ENCODE measurements around the gene ZFP30.
A peak's percentile ranks its signal among the peaks of the same experiment; 100 is the strongest.

ZFP30 gene

DNA sequence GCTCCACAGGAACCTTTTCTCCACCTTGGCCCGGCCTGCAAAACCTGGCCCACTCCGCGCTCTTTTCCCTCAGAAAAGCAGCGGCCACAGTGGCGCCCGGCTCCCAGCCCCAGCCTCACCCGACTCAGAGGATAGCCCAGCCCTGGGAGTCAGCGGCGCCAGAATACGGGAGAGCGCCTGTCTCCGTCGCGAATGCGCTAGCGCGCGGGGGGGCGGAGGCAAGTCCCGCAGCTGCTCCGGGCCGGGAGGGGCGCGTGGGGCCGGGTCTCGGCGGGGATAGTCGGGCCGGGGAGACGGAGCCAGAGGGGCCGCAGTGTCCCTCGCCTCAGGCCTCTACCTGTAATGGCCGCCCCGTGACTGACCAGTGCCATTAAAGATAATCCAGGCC is at the start of gene ZFP30:
Gene ZFP30 (minus strand): TSS at position 165 of the 388 bp plus-strand sequence. CDS start 7,643 bp downstream, outside the sequence.
- peak within 1 kb of the TSS; percentile 93 for H3K27ac ChIP-seq
- TF ChIP-seq, protein P1, sequence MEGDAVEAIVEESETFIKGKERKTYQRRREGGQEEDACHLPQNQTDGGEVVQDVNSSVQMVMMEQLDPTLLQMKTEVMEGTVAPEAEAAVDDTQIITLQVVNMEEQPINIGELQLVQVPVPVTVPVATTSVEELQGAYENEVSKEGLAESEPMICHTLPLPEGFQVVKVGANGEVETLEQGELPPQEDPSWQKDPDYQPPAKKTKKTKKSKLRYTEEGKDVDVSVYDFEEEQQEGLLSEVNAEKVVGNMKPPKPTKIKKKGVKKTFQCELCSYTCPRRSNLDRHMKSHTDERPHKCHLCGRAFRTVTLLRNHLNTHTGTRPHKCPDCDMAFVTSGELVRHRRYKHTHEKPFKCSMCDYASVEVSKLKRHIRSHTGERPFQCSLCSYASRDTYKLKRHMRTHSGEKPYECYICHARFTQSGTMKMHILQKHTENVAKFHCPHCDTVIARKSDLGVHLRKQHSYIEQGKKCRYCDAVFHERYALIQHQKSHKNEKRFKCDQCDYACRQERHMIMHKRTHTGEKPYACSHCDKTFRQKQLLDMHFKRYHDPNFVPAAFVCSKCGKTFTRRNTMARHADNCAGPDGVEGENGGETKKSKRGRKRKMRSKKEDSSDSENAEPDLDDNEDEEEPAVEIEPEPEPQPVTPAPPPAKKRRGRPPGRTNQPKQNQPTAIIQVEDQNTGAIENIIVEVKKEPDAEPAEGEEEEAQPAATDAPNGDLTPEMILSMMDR (IDR thresholded peaks at IDR 0.05): no peak
- TF ChIP-seq ZFX (IDR thresholded peaks at IDR 0.05; ENCODE audit: borderline replicate concordance): no peak

- H3K27ac ChIP-seq: no peak overlapping the region
- TF ChIP-seq, protein P1 (IDR thresholded peaks at IDR 0.05): no peak
These were observed 43.8 kb upstream of the ZFP30 start for GRCh38 chr19:37699057-37699456.

DNA sequence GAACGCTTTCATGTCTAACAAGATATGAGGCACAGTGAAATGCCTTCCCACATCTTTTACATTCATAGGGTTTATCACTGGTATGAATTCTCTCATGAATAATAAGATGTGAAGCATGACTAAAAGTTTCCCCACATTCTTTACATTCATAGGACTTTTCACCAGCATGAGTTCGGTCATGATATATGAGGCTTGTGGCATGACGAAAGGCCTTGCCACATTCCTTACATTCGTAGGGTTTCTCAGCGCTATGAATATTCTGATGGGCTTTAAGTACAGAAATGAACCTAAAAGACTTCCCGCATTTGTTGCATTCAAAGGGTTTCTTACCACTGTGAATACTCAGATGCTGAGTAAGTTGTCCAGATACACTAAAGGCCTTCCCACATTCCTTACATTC is 43.0 kb upstream of the ZFP30 start:
- no peak for TF ChIP-seq ZFX (IDR thresholded peaks at IDR 0.05; ENCODE audit: borderline replicate concordance)
- TF ChIP-seq, protein P1 (IDR thresholded peaks at IDR 0.05): no peak
- no peak overlapping the region for H3K27ac ChIP-seq

DNA sequence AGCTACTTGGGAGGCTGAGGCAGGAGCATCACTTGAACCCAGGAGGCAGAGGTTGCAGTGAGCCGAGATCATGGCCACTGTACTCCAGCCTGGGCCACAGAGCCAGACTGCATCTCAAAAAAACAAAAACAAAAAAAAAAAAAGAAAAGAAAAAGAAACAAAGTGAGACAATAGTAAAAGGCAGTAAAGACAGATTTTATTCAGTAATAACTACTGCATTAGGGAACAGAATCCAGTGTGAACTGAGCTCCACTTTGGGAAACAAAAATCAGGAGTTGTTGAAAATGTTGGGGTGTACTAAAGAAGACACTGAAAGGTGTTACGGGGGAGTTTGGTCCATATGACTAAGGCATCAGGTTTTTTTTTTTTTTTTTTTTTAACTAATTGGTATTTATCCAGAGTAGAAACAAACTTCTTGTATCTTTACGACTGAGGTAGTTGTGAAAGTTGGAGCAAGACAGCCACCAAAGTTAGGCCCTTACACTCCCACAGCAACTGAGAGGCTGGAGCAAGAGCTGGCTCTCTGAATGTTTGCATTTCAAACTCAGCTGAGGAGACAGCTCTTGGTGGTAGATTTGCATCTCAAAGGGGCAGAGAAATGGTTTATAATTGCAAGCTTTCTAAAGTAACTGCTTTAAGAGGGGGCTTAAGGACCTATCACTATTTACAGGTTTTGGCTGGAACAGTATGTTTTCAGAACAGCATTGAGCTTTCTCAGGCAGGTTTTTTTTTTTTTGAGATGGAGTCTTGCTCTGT is 40.1 kb upstream of the ZFP30 start:
- H3K27ac ChIP-seq: no peak overlapping the region
- TF ChIP-seq ZFX (IDR thresholded peaks at IDR 0.05; ENCODE audit: borderline replicate concordance): no peak
- TF ChIP-seq, protein P1 (IDR thresholded peaks at IDR 0.05): no peak

- no peak for TF ChIP-seq ZFX (IDR thresholded peaks at IDR 0.05; ENCODE audit: borderline replicate concordance)
- TF ChIP-seq, protein P1 (IDR thresholded peaks at IDR 0.05): no peak
These were observed 37.8 kb upstream of the ZFP30 start for GRCh38 chr19:37692956-37693620.

GRCh38 chr19:37691881-37692504 is 36.7 kb upstream of the ZFP30 start:
- TF ChIP-seq, protein P1 (IDR thresholded peaks at IDR 0.05): 0 out of 2 replicates have a peak, but pooled peaks have one; percentile 7
- TF ChIP-seq ZFX (IDR thresholded peaks at IDR 0.05; ENCODE audit: borderline replicate concordance): no peak
- 0 out of 2 replicates have a peak overlapping the region, but pooled peaks have one; percentile 7 for H3K27ac ChIP-seq

More at GRCh38 chr19:37692956-37693620, 37.8 kb upstream of the ZFP30 start:
- H3K27ac ChIP-seq: no peak overlapping the region
